ENCODE measurements around the gene CPED1. TPM values are rescaled to one million over a fixed set of nuclear protein-coding genes. Genes with fewer than 3 reads are reported as not detected.
"Not testable (repeated sequence)": the region's sequence is repeated elsewhere in the genome, so short reads cannot be mapped to it uniquely, and the experiment has no call there.

Gene CPED1
- total RNA-seq, 2 donors from 2014 or later = not detected

- H3K27me3 Mint-ChIP-seq (ENCODE audit: low read depth) = peaks cover 23% of the 10 kb centered on the region
- H3K36me3 Mint-ChIP-seq (ENCODE audit: insufficient read depth in 2 of 2) = no peaks in the 10 kb centered on the region
- DNase-seq (no peak), ATAC-seq (replicated peaks in 1 of 2) (no peak)
- H3K9me3 Mint-ChIP-seq = no peaks in the 10 kb centered on the region
- no peaks in the 10 kb centered on the region for H3K4me1 Mint-ChIP-seq (ENCODE audit: low read depth)
- H3K27ac Mint-ChIP-seq = no peak overlapping the region
- H3K4me3 Mint-ChIP-seq = no peak overlapping the region
Measured at GRCh38 chr7:121182281-121182680, 193.8 kb downstream of the CPED1 start.

GRCh38 chr7:121182902-121183301 lies 194.4 kb downstream of the CPED1 start:
- Mint-ChIP-seq H3K27me3 (ENCODE audit: low read depth) (peaks cover 23% of the 10 kb centered on the region), H3K4me3 (no peak overlapping the region), H3K4me1 (ENCODE audit: low read depth) (no peaks in the 10 kb centered on the region), H3K36me3 (ENCODE audit: insufficient read depth in 2 of 2) (no peaks in the 10 kb centered on the region), H3K9me3 (no peaks in the 10 kb centered on the region), H3K27ac (no peak overlapping the region)
- ATAC-seq (replicated peaks in 1 of 2) = no peak
- no peak for DNase-seq

- not testable (repeated sequence) for DNase-seq; H3K4me3 Mint-ChIP-seq; H3K27ac Mint-ChIP-seq; ATAC-seq (replicated peaks in 1 of 2); H3K36me3 Mint-ChIP-seq (ENCODE audit: insufficient read depth in 2 of 2); H3K9me3 Mint-ChIP-seq; H3K4me1 Mint-ChIP-seq (ENCODE audit: low read depth)
- peaks cover 25% of the 10 kb centered on the region for H3K27me3 Mint-ChIP-seq (ENCODE audit: low read depth)
Measured at GRCh38 chr7:121183883-121184282, 195.4 kb downstream of the CPED1 start.

GRCh38 chr7:121186746-121187145 lies 198.2 kb downstream of the CPED1 start:
- Mint-ChIP-seq H3K27me3 (ENCODE audit: low read depth) (peaks cover 32% of the 10 kb centered on the region), H3K9me3 (peaks cover 0 to 5% of the 10 kb centered on the region in 2 donors), H3K36me3 (ENCODE audit: insufficient read depth in 2 of 2) (no peaks in the 10 kb centered on the region), H3K27ac (no peak overlapping the region), H3K4me3 (no peak overlapping the region), H3K4me1 (ENCODE audit: low read depth) (no peaks in the 10 kb centered on the region)
- DNase-seq = no peak
- no peak for ATAC-seq (replicated peaks in 1 of 2)

GRCh38 chr7:121187222-121187621 lies 198.7 kb downstream of the CPED1 start:
- no peak for DNase-seq
- H3K27ac Mint-ChIP-seq = no peak overlapping the region
- H3K36me3 Mint-ChIP-seq (ENCODE audit: insufficient read depth in 2 of 2) = no peaks in the 10 kb centered on the region
- peaks cover 31% of the 10 kb centered on the region for H3K27me3 Mint-ChIP-seq (ENCODE audit: low read depth)
- no peaks in the 10 kb centered on the region for H3K4me1 Mint-ChIP-seq (ENCODE audit: low read depth)
- no peak for ATAC-seq (replicated peaks in 1 of 2)
- peaks cover 0 to 5% of the 10 kb centered on the region in 2 donors for H3K9me3 Mint-ChIP-seq
- H3K4me3 Mint-ChIP-seq = no peak overlapping the region

GRCh38 chr7:121187676-121188075 lies 199.2 kb downstream of the CPED1 start:
- Mint-ChIP-seq H3K27ac (no peak overlapping the region), H3K36me3 (ENCODE audit: insufficient read depth in 2 of 2) (no peaks in the 10 kb centered on the region), H3K4me3 (no peak overlapping the region), H3K9me3 (peaks cover 0 to 5% of the 10 kb centered on the region in 2 donors), H3K27me3 (ENCODE audit: low read depth) (peaks cover 26% of the 10 kb centered on the region), H3K4me1 (ENCODE audit: low read depth) (no peaks in the 10 kb centered on the region)
- ATAC-seq (replicated peaks in 1 of 2) (no peak), DNase-seq (no peak)

- Mint-ChIP-seq H3K4me1 (ENCODE audit: low read depth) (no peaks in the 10 kb centered on the region), H3K27ac (no peak overlapping the region), H3K4me3 (no peak overlapping the region), H3K9me3 (peaks cover 0 to 5% of the 10 kb centered on the region in 2 donors), H3K27me3 (ENCODE audit: low read depth) (peaks cover 23% of the 10 kb centered on the region), H3K36me3 (ENCODE audit: insufficient read depth in 2 of 2) (no peaks in the 10 kb centered on the region)
- DNase-seq = no peak
- no peak for ATAC-seq (replicated peaks in 1 of 2)
Measured at GRCh38 chr7:121192834-121193233, 204.3 kb downstream of the CPED1 start.

GRCh38 chr7:121195010-121195409 lies 206.5 kb downstream of the CPED1 start:
- H3K27me3 Mint-ChIP-seq (ENCODE audit: low read depth) = peaks cover 15% of the 10 kb centered on the region
- H3K4me3 Mint-ChIP-seq = no peak overlapping the region
- H3K4me1 Mint-ChIP-seq (ENCODE audit: low read depth) = no peaks in the 10 kb centered on the region
- DNase-seq (no peak), ATAC-seq (replicated peaks in 1 of 2) (no peak)
- H3K36me3 Mint-ChIP-seq (ENCODE audit: insufficient read depth in 2 of 2) = no peaks in the 10 kb centered on the region
- H3K9me3 Mint-ChIP-seq = no peaks in the 10 kb centered on the region
- H3K27ac Mint-ChIP-seq = no peak overlapping the region

GRCh38 chr7:121195874-121196273 lies 207.4 kb downstream of the CPED1 start:
- ATAC-seq (replicated peaks in 1 of 2) (no peak), DNase-seq (no peak)

GRCh38 chr7:121196286-121196685 lies 207.8 kb downstream of the CPED1 start:
- no peak for DNase-seq
- Mint-ChIP-seq H3K4me1 (ENCODE audit: low read depth) (no peaks in the 10 kb centered on the region), H3K9me3 (no peaks in the 10 kb centered on the region), H3K4me3 (no peak overlapping the region), H3K36me3 (ENCODE audit: insufficient read depth in 2 of 2) (no peaks in the 10 kb centered on the region), H3K27ac (no peak overlapping the region), H3K27me3 (ENCODE audit: low read depth) (peaks cover 12% of the 10 kb centered on the region)
- no peak for ATAC-seq (replicated peaks in 1 of 2)

More at GRCh38 chr7:121195874-121196273, 207.4 kb downstream of the CPED1 start:
- H3K4me3 Mint-ChIP-seq = no peak overlapping the region
- no peaks in the 10 kb centered on the region for H3K4me1 Mint-ChIP-seq (ENCODE audit: low read depth)
- no peak overlapping the region for H3K27ac Mint-ChIP-seq
- peaks cover 12% of the 10 kb centered on the region for H3K27me3 Mint-ChIP-seq (ENCODE audit: low read depth)
- no peaks in the 10 kb centered on the region for H3K9me3 Mint-ChIP-seq
- H3K36me3 Mint-ChIP-seq (ENCODE audit: insufficient read depth in 2 of 2) = no peaks in the 10 kb centered on the region

GRCh38 chr7:121197455-121197854 lies 208.9 kb downstream of the CPED1 start:
- H3K9me3 Mint-ChIP-seq = no peaks in the 10 kb centered on the region
- peaks cover 12% of the 10 kb centered on the region for H3K27me3 Mint-ChIP-seq (ENCODE audit: low read depth)
- H3K27ac Mint-ChIP-seq = no peak overlapping the region
- DNase-seq (no peak), ATAC-seq (replicated peaks in 1 of 2) (no peak)
- H3K4me1 Mint-ChIP-seq (ENCODE audit: low read depth) = no peaks in the 10 kb centered on the region
- no peaks in the 10 kb centered on the region for H3K36me3 Mint-ChIP-seq (ENCODE audit: insufficient read depth in 2 of 2)
- no peak overlapping the region for H3K4me3 Mint-ChIP-seq

- Mint-ChIP-seq H3K4me1 (ENCODE audit: low read depth) (no peaks in the 10 kb centered on the region), H3K4me3 (no peak overlapping the region), H3K27ac (no peak overlapping the region), H3K36me3 (ENCODE audit: insufficient read depth in 2 of 2) (no peaks in the 10 kb centered on the region), H3K9me3 (no peaks in the 10 kb centered on the region), H3K27me3 (ENCODE audit: low read depth) (peaks cover 21% of the 10 kb centered on the region)
- DNase-seq = no peak
- ATAC-seq (replicated peaks in 1 of 2) = no peak
Measured at GRCh38 chr7:121198502-121198901, 210.0 kb downstream of the CPED1 start.

GRCh38 chr7:121202125-121202524 lies 213.6 kb downstream of the CPED1 start:
- peaks cover 25% of the 10 kb centered on the region for H3K27me3 Mint-ChIP-seq (ENCODE audit: low read depth)
- no peak overlapping the region for H3K27ac Mint-ChIP-seq
- DNase-seq = no peak
- H3K36me3 Mint-ChIP-seq (ENCODE audit: insufficient read depth in 2 of 2) = no peaks in the 10 kb centered on the region
- H3K9me3 Mint-ChIP-seq = no peaks in the 10 kb centered on the region
- no peak for ATAC-seq (replicated peaks in 1 of 2)
- H3K4me3 Mint-ChIP-seq = no peak overlapping the region
- H3K4me1 Mint-ChIP-seq (ENCODE audit: low read depth) = no peaks in the 10 kb centered on the region

GRCh38 chr7:121202834-121203233 lies 214.3 kb downstream of the CPED1 start:
- DNase-seq = no peak
- no peak for ATAC-seq (replicated peaks in 1 of 2)
- Mint-ChIP-seq H3K36me3 (ENCODE audit: insufficient read depth in 2 of 2) (no peaks in the 10 kb centered on the region), H3K27ac (no peak overlapping the region), H3K9me3 (no peaks in the 10 kb centered on the region), H3K4me1 (ENCODE audit: low read depth) (no peaks in the 10 kb centered on the region), H3K4me3 (no peak overlapping the region), H3K27me3 (ENCODE audit: low read depth) (peaks cover 20% of the 10 kb centered on the region)
